HepG2 (cell line): ENCODE results near the gene THRA. TPM values are rescaled to one million over a fixed set of nuclear protein-coding genes. Genes with fewer than 3 reads are reported as not detected.

Source experiments
- ATF3 ChIP-seq: sonication (generic); formaldehyde crosslinking; IDR thresholded peaks from 2 replicates; pipeline ENCODE4 v1.4.0; 2020; ENCODE audit warnings: missing genetic modification reagents
- FOXA1 ChIP-seq, 2 experiments: fragments of 450-650 bp in 1 of 2; sonication (generic) in 1 of 2; formaldehyde crosslinking in 1 of 2; IDR thresholded peaks; 2 replicates each; pipeline versions ENCODE4 v1.4.0 to v1.6.1; 2016 to 2020; ENCODE audit warnings: missing genetic modification reagents in 1 of 2
- GPN1 ChIP-seq: sonication (generic); formaldehyde crosslinking; IDR thresholded peaks from 2 replicates; pipeline ENCODE4 v1.5.1; 2020; ENCODE audit warnings: missing genetic modification reagents, borderline replicate concordance
- HDAC6 ChIP-seq: fragments of 200-600 bp; sonication (generic); IDR thresholded peaks from 2 replicates; pipeline ENCODE4 v1.7.0; 2017; ENCODE audit warnings: mild to moderate bottlenecking, antibody characterized with exemption, low read length, low read depth
- NR1H2 ChIP-seq: sonication (generic); formaldehyde crosslinking; IDR thresholded peaks from 2 replicates; pipeline ENCODE4 v1.8.1; 2022; ENCODE audit warnings: low read depth, missing genetic modification reagents, borderline replicate concordance
- SP140L ChIP-seq: sonication (generic); formaldehyde crosslinking; IDR thresholded peaks from 2 replicates; pipeline ENCODE4 v1.4.0; 2020; ENCODE audit warnings: missing genetic modification reagents, borderline replicate concordance
- SPEN ChIP-seq: sonication (generic); formaldehyde crosslinking; IDR thresholded peaks from 2 replicates; pipeline ENCODE4 v1.5.1; 2020; ENCODE audit warnings: low read depth, mild to moderate bottlenecking, missing genetic modification reagents
- TCF12 ChIP-seq, 2 experiments: fragments of 450-650 bp in 1 of 2; sonication (generic) in 1 of 2; formaldehyde crosslinking in 1 of 2; IDR thresholded peaks; 2 replicates each; pipeline versions ENCODE4 v1.6.1 to v1.8.0; 2017 to 2022; ENCODE audit warnings: antibody characterized with exemption in 1 of 2, mild to moderate bottlenecking in 1 of 2, missing genetic modification reagents in 1 of 2, moderate library complexity in 1 of 2
- THRA ChIP-seq: sonication (generic); formaldehyde crosslinking; IDR thresholded peaks from 2 replicates; pipeline ENCODE4 v1.4.0; 2020; ENCODE audit warnings: missing genetic modification reagents, borderline replicate concordance
- ZBTB2 ChIP-seq: sonication (generic); formaldehyde crosslinking; IDR thresholded peaks from 2 replicates; pipeline ENCODE4 v1.8.0; 2022; ENCODE audit warnings: low read depth, missing genetic modification reagents
- ZNF335 ChIP-seq: sonication (generic); formaldehyde crosslinking; IDR thresholded peaks from 2 replicates; pipeline ENCODE4 v1.4.0; 2020; ENCODE audit warnings: missing genetic modification reagents
- ZNF7 ChIP-seq: IDR thresholded peaks from 2 replicates; pipeline ENCODE4 v1.6.1; 2016; ENCODE audit warnings: missing biosample characterization, missing genetic modification reagents
- ZNF770 ChIP-seq: sonication (generic); formaldehyde crosslinking; IDR thresholded peaks from 2 replicates; pipeline ENCODE4 v1.5.0; 2020; ENCODE audit warnings: mild to moderate bottlenecking, missing genetic modification reagents
- ZNF816 ChIP-seq: sonication (generic); formaldehyde crosslinking; IDR thresholded peaks from 2 replicates; pipeline ENCODE4 v1.8.0; 2022; ENCODE audit warnings: missing genetic modification reagents, mild to moderate bottlenecking, borderline replicate concordance
- polyA plus RNA-seq, 8 experiments: library from polyadenylated mRNA; depleted of rRNA in 3 of 8; stranded (reverse) in 7 of 8; unstranded in 1 of 8; fragments of >200 nt; fragmentation: Illumina TruSeq in 4 of 8; extraction: Trizol in 4 of 8; gene quantifications; 2 replicates each; pipeline versions ENCODE4 v1.2.1 to v1.2.3, GENCODE V29; 2011 to 2016; ENCODE audit warnings: low read depth in 4 of 8, missing spikeins in 1 of 8, mixed read lengths in 1 of 8; ENCODE audit not compliant: insufficient read depth in 1 of 8
- total RNA-seq, 5 experiments: library from RNA; depleted of rRNA; stranded (reverse); fragments of >200 nt; fragmentation: Illumina TruSeq; extraction: Trizol; gene quantifications; 2 replicates each; pipeline ENCODE4 v1.2.3, GENCODE V29; 2016; ENCODE audit warnings: low read depth in 1 of 5

THRA gene
- total and polyA plus RNA-seq, 2 of the 13 experiments (the other 11 are each of a cell fraction or from before 2014, with no cell fraction given), result 8.0 to 9.9 TPM

- TF ChIP-seq ZBTB2 (CRISPR knock-in tag) (no peak), THRA (CRISPR knock-in tag) (peak; percentile 71; the same call in 1 of the 2 replicates), ZNF816 (no peak), ATF3 (CRISPR knock-in tag) (no peak), NR1H2 (CRISPR knock-in tag) (no peak), GPN1 (CRISPR knock-in tag) (no peak), ZNF335 (CRISPR knock-in tag) (peak; percentile 81; the same call in 1 of the 2 replicates), HDAC6 (no peak), SPEN (CRISPR knock-in tag) (0 out of 2 replicates have a peak, but pooled peaks have one; percentile 36), TCF12 (IDR thresholded peaks at IDR 0.05) (no peak), TCF12 (CRISPR knock-in tag; IDR thresholded peaks at IDR 0.05) (no peak), ZNF7 (CRISPR knock-in tag) (no peak), SP140L (CRISPR knock-in tag) (no peak), FOXA1 (IDR thresholded peaks at IDR 0.05) (no peak), FOXA1 (CRISPR knock-in tag; IDR thresholded peaks at IDR 0.05) (no peak), ZNF770 (CRISPR knock-in tag) (no peak)
These were observed 23.8 kb upstream of the THRA start (continued) for GRCh38 chr17:40038882-40039513.
